Measurements from ENCODE around the gene SEPTIN1.

The SEPTIN1 gene

DNA sequence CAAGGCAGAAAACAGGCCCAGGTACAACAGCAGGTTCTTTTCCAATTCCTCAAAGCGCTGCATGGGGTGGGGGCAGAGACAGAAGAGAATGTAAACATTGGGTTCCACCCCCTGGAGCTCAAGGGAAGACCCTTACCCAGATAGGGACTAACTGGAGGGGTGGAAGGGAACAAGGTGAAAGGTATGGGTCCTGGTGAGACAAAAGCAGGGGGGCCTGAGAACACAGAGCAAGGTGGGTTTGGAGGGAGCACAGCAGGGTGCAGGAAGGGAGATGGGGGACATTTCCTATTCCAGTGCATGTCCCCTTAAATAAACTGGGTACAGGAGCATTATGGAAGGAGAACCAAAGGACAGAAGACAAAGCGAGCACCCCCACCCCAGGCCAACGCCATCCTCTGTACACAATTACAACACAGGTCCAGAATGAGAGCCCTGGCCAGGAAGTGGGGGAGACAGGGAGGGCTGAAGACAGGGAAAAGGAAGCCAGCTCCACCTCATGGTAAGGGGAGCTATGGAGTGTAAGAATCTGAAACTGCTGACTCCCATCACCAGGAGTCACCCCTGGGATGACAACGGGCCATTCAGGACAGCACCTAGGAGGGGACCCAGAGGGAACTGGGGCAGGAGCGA lies 25.2 kb downstream of the SEPTIN1 start:
- Histone ChIP-seq H3K4me3 (ENCODE audit: low read length in 2 of 2) (no peak overlapping the region), H3K79me1 (ENCODE audit: low read depth, low read length) (peaks cover 14% of the 10 kb centered on the region), H3K4ac (ENCODE audit: low read length) (no peak overlapping the region), H3K27ac (replicated peaks; ENCODE audit: low read length) (no peak overlapping the region), H3K9me3 (replicated peaks in 1 of 2; ENCODE audit: control insufficient read depth in 2 of 2, insufficient read depth in 1 of 2, low read depth in 1 of 2, low read length in 2 of 2) (no peaks in the 10 kb centered on the region), H3K4me2 (ENCODE audit: insufficient read depth, low read length, poor library complexity, severe bottlenecking) (no peak overlapping the region), H2BK5ac (ENCODE audit: low read length) (no peak overlapping the region), H4K91ac (ENCODE audit: low read depth, low read length, poor library complexity) (no peak overlapping the region), H2AK5ac (ENCODE audit: low read depth, low read length) (no peak overlapping the region), H3K23ac (ENCODE audit: low read depth, low read length, poor library complexity) (no peak overlapping the region), H2BK120ac (ENCODE audit: low read depth, low read length) (no peak overlapping the region), H3K9ac (ENCODE audit: low read depth, low read length, poor library complexity) (no peak overlapping the region), H3K18ac (ENCODE audit: low read length) (no peak overlapping the region), H3K36me3 (replicated peaks in 1 of 2; ENCODE audit: control insufficient read depth in 2 of 2, insufficient read depth in 2 of 2, low read length in 2 of 2) (peaks cover 24 to 65% of the 10 kb centered on the region in 2 donors), H2AFZ (ENCODE audit: low read length) (no peak overlapping the region), H3K4me1 (ENCODE audit: control insufficient read depth in 2 of 2, insufficient read depth in 1 of 2, low read depth in 1 of 2, low read length in 2 of 2) (peaks cover 8 to 10% of the 10 kb centered on the region in 2 donors), H4K8ac (ENCODE audit: low read depth, low read length) (no peak overlapping the region), H2BK12ac (ENCODE audit: low read length) (no peak overlapping the region), H3K14ac (ENCODE audit: low read length) (no peak overlapping the region), H2BK15ac (ENCODE audit: low read length) (no peak overlapping the region), H3K27me3 (ENCODE audit: control insufficient read depth in 3 of 3, insufficient read depth in 3 of 3, low read depth in 1 of 3, low read length in 3 of 3) (no peaks in the 10 kb centered on the region)
- DNase-seq (ENCODE audit: low spot score) = no peak
- WGBS, 2 donors (ENCODE audit: extremely low coverage in 2 of 2, insufficient read length in 2 of 2, insufficient replicate concordance in 1 of 2) = no CpG with 5 or more reads among the region's 5 CpGs

DNA sequence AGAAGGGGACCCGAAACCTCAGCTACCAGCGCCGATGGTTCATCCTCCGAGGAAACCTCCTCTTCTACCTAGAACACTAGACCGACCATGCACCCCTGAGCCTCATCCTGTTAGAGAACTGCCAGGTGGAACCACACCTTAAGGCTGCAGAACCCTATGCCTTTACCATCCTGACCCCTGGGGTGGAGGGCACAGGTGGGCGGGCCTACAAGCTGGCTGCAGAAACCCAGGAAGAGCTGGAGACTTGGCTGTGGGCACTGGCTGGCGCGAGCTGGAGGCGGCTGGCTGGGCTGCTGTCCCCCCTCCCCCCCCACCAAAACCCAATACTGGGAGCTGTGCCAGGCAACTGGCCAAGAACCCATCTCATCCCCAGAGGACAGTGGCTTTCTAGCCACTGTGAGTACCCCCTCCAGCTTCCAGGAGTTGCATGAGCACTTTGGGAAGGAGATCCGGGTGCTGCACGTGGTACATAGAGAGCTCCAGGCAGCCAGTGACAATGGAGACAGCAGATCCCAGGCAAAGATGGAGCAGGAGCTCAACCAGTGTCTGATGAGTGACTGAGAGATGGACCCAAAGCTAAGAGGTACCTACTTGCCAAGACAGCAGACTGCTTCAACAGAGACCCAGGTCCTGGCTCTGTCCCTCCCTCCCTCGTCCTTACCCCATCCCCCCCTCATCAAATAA lies 25.8 kb downstream of the SEPTIN1 start:
- H3K9ac ChIP-seq (ENCODE audit: low read depth, low read length, poor library complexity) = peak overlapping the region; percentile 97
- H3K27ac ChIP-seq (replicated peaks; ENCODE audit: low read length) = peak overlapping the region; percentile 94
- peaks cover 8 to 10% of the 10 kb centered on the region in 2 donors for H3K4me1 ChIP-seq (ENCODE audit: control insufficient read depth in 2 of 2, insufficient read depth in 1 of 2, low read depth in 1 of 2, low read length in 2 of 2)
- no peak overlapping the region for H2BK12ac ChIP-seq (ENCODE audit: low read length)
- H3K27me3 ChIP-seq (ENCODE audit: control insufficient read depth in 3 of 3, insufficient read depth in 3 of 3, low read depth in 1 of 3, low read length in 3 of 3) = no peaks in the 10 kb centered on the region
- H3K23ac ChIP-seq (ENCODE audit: low read depth, low read length, poor library complexity) = no peak overlapping the region
- H2BK15ac ChIP-seq (ENCODE audit: low read length) = no peak overlapping the region
- H3K36me3 ChIP-seq (replicated peaks in 1 of 2; ENCODE audit: control insufficient read depth in 2 of 2, insufficient read depth in 2 of 2, low read length in 2 of 2) = peaks cover 30 to 70% of the 10 kb centered on the region in 2 donors
- no peak for DNase-seq (ENCODE audit: low spot score)
- peak overlapping the region; percentile 96 for H2AK5ac ChIP-seq (ENCODE audit: low read depth, low read length)
- no peak overlapping the region for H4K8ac ChIP-seq (ENCODE audit: low read depth, low read length)
- WGBS, 2 donors (ENCODE audit: extremely low coverage in 2 of 2, insufficient read length in 2 of 2, insufficient replicate concordance in 1 of 2) = no CpG with 5 or more reads among the region's 12 CpGs
- H3K79me1 ChIP-seq (ENCODE audit: low read depth, low read length) = peaks cover 14% of the 10 kb centered on the region
- H3K4me3 ChIP-seq (ENCODE audit: low read length in 2 of 2) = peak overlapping the region in 1 of 2 donors; percentile 86
- no peak overlapping the region for H4K91ac ChIP-seq (ENCODE audit: low read depth, low read length, poor library complexity)
- H2AFZ ChIP-seq (ENCODE audit: low read length) = no peak overlapping the region
- H2BK120ac ChIP-seq (ENCODE audit: low read depth, low read length) = no peak overlapping the region
- no peak overlapping the region for H3K4ac ChIP-seq (ENCODE audit: low read length)
- no peak overlapping the region for H3K14ac ChIP-seq (ENCODE audit: low read length)
- H3K4me2 ChIP-seq (ENCODE audit: insufficient read depth, low read length, poor library complexity, severe bottlenecking) = peak overlapping the region; percentile 91
- H3K18ac ChIP-seq (ENCODE audit: low read length) = no peak overlapping the region
- H2BK5ac ChIP-seq (ENCODE audit: low read length) = peak overlapping the region; percentile 30
- H3K9me3 ChIP-seq (replicated peaks in 1 of 2; ENCODE audit: control insufficient read depth in 2 of 2, insufficient read depth in 1 of 2, low read depth in 1 of 2, low read length in 2 of 2) = no peaks in the 10 kb centered on the region

DNA sequence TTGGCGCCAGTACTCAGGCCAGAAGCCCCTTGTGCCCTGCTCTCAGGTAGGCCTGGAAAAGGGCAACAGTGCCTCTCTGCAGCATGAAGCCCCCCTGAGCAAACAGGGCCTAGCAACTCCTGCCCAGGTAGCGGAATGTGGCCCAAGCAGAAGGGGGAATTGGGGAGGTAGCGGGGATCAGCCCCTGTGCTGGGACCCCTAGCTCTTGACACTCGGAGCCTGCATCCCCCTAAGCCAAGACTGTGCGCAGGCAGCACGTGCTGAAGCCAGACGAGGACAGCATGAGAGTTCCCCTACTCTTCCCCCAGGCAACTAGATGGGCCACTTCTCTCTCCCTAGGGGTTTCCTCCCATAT lies 26.4 kb downstream of the SEPTIN1 start:
- peak overlapping the region; percentile 80 to 86 for H3K4me3 ChIP-seq (ENCODE audit: low read length in 2 of 2)
- H2BK120ac ChIP-seq (ENCODE audit: low read depth, low read length) = no peak overlapping the region
- no CpG with 5 or more reads among the region's 7 CpGs for WGBS, 2 donors (ENCODE audit: extremely low coverage in 2 of 2, insufficient read length in 2 of 2, insufficient replicate concordance in 1 of 2)
- H3K14ac ChIP-seq (ENCODE audit: low read length) = no peak overlapping the region
- no peak for DNase-seq (ENCODE audit: low spot score)
- no peaks in the 10 kb centered on the region for H3K9me3 ChIP-seq (replicated peaks in 1 of 2; ENCODE audit: control insufficient read depth in 2 of 2, insufficient read depth in 1 of 2, low read depth in 1 of 2, low read length in 2 of 2)
- H2AK5ac ChIP-seq (ENCODE audit: low read depth, low read length) = peak overlapping the region; percentile 96
- H3K36me3 ChIP-seq (replicated peaks in 1 of 2; ENCODE audit: control insufficient read depth in 2 of 2, insufficient read depth in 2 of 2, low read length in 2 of 2) = peaks cover 34 to 73% of the 10 kb centered on the region in 2 donors
- peak overlapping the region; percentile 91 for H3K4me2 ChIP-seq (ENCODE audit: insufficient read depth, low read length, poor library complexity, severe bottlenecking)
- H3K27ac ChIP-seq (replicated peaks; ENCODE audit: low read length) = peak overlapping the region; percentile 94
- peak overlapping the region; percentile 93 for H2AFZ ChIP-seq (ENCODE audit: low read length)
- no peaks in the 10 kb centered on the region for H3K27me3 ChIP-seq (ENCODE audit: control insufficient read depth in 3 of 3, insufficient read depth in 3 of 3, low read depth in 1 of 3, low read length in 3 of 3)
- H3K9ac ChIP-seq (ENCODE audit: low read depth, low read length, poor library complexity) = peak overlapping the region; percentile 97
- H3K18ac ChIP-seq (ENCODE audit: low read length) = peak overlapping the region; percentile 93
- no peak overlapping the region for H4K8ac ChIP-seq (ENCODE audit: low read depth, low read length)
- H4K91ac ChIP-seq (ENCODE audit: low read depth, low read length, poor library complexity) = no peak overlapping the region
- H3K23ac ChIP-seq (ENCODE audit: low read depth, low read length, poor library complexity) = no peak overlapping the region
- no peak overlapping the region for H2BK12ac ChIP-seq (ENCODE audit: low read length)
- H2BK5ac ChIP-seq (ENCODE audit: low read length) = peak overlapping the region; percentile 30
- H3K79me1 ChIP-seq (ENCODE audit: low read depth, low read length) = peaks cover 14% of the 10 kb centered on the region
- H3K4ac ChIP-seq (ENCODE audit: low read length) = no peak overlapping the region
- H2BK15ac ChIP-seq (ENCODE audit: low read length) = peak overlapping the region; percentile 93
- peaks cover 8 to 10% of the 10 kb centered on the region in 2 donors for H3K4me1 ChIP-seq (ENCODE audit: control insufficient read depth in 2 of 2, insufficient read depth in 1 of 2, low read depth in 1 of 2, low read length in 2 of 2)
